Esophagus squamous epithelium (tissue), 5 donors: Measurements from ENCODE around the gene OR4K5. TPM values are rescaled to one million over a fixed set of nuclear protein-coding genes. Genes with fewer than 3 reads are reported as not detected.
"Not testable (repeated sequence)": the region's sequence is repeated elsewhere in the genome, so short reads cannot be mapped to it uniquely, and the experiment has no call there.

Source experiments
- DNase-seq: peaks from one replicate; lab custom pipeline; 2025; lab: John Stamatoyannopoulos, UW
- H3K27ac ChIP-seq, 4 donors: fragments of 200-600 bp; sonication (generic); one replicate each; pipeline ENCODE4 v1.5.1; 2016 to 2019; ENCODE audit warnings: mild to moderate bottlenecking in 1 of 4
- H3K27me3 ChIP-seq, 4 donors: fragments of 200-600 bp; sonication (generic); 1 replicate in 3 of 4; 2 replicates in 1 of 4; pipeline versions ENCODE4 v1.5.1 to v1.6.0; 2017 to 2021; ENCODE audit warnings: antibody characterized with exemption in 1 of 4
- H3K36me3 ChIP-seq, 3 donors: fragments of 200-600 bp; sonication (generic); one replicate each; pipeline ENCODE4 v1.5.1; 2016 to 2019
- H3K4me1 ChIP-seq, 3 donors: fragments of 200-600 bp; sonication (generic); one replicate each; pipeline ENCODE4 v1.5.1; 2017 to 2019
- H3K4me3 ChIP-seq, 4 donors: fragments of 200-600 bp; sonication (generic); 1 replicate in 3 of 4; 2 replicates in 1 of 4; pipeline ENCODE4 v1.5.1; 2016 to 2019; ENCODE audit warnings: mild to moderate bottlenecking in 2 of 4, moderate library complexity in 1 of 4
- H3K9me3 ChIP-seq, 3 donors: fragments of 200-600 bp; sonication (generic); one replicate each; pipeline ENCODE4 v1.5.1; 2016 to 2019
- POLR2A ChIP-seq, 4 donors: fragments of 450-650 bp; IDR thresholded peaks; one replicate each; pipeline ENCODE4 v1.6.1; 2017; ENCODE audit warnings: antibody characterized with exemption in 4 of 4, mild to moderate bottlenecking in 4 of 4, moderate library complexity in 3 of 4
- WGBS, 2 donors: methylation state at CpG; one replicate each; pipeline ENCODE4 v1.1.5; 2018; 5-methylcytosine and 5-hydroxymethylcytosine counted together
- intact Hi-C: fragments of 100-400 bp; cut with DNase I; formaldehyde crosslinking; loops from one replicate; pipeline ENCODE4 v1.15.0; 2022
- total RNA-seq, 4 donors: library from RNA; depleted of rRNA; stranded (reverse); fragments of >200 nt; gene quantifications; one replicate each; pipeline ENCODE4 v1.1.0, GENCODE V29; 2016
- TF ChIP-seq, protein P1 (sequence below), 6 experiments: fragments of 450-650 bp in 4 of 6; fragments of 200-600 bp in 2 of 6; sonication (generic) in 2 of 6; IDR thresholded peaks; one replicate each; pipeline ENCODE4 v1.5.1; 2016 to 2019; ENCODE audit warnings: antibody characterized with exemption in 6 of 6, mild to moderate bottlenecking in 4 of 6, moderate library complexity in 4 of 6
- donor health status: DM: yes; HTN: yes; CAD: no.

The OR4K5 gene
- total RNA-seq, 4 donors from 2014 or later: not detected

DNA sequence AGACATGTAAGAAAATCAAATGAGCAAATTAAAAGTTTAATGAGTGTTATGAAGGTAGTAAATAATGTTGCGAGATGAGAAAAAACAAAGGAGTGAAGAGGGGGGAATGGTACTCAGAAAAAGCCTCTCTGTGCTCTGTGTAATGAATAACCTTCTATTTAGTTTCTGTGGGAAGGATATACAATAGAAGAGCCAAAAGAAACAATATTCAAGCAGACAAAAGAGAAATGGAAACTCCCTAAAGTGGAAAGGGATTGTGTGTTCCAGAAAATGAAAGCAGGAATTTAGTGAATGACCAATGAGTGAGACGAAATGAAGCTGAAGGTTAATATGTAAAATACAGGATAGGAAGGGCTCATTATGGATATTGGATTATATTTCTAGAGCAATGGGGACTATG is 28.8 kb downstream of the OR4K5 start:
- Histone ChIP-seq H3K27ac (no peak overlapping the region), H3K9me3 (no peaks in the 10 kb centered on the region), H3K4me3 (no peak overlapping the region), H3K4me1 (no peaks in the 10 kb centered on the region), H3K36me3 (no peaks in the 10 kb centered on the region), H3K27me3 (no peaks in the 10 kb centered on the region)
- no peak for DNase-seq
- 31 to 54% methylated on average over 2 of the region's 2 CpGs for WGBS, 2 donors
- intact Hi-C loops: no loop called here
- TF ChIP-seq POLR2A (IDR thresholded peaks at IDR 0.05): no peak
- TF ChIP-seq, protein P1, sequence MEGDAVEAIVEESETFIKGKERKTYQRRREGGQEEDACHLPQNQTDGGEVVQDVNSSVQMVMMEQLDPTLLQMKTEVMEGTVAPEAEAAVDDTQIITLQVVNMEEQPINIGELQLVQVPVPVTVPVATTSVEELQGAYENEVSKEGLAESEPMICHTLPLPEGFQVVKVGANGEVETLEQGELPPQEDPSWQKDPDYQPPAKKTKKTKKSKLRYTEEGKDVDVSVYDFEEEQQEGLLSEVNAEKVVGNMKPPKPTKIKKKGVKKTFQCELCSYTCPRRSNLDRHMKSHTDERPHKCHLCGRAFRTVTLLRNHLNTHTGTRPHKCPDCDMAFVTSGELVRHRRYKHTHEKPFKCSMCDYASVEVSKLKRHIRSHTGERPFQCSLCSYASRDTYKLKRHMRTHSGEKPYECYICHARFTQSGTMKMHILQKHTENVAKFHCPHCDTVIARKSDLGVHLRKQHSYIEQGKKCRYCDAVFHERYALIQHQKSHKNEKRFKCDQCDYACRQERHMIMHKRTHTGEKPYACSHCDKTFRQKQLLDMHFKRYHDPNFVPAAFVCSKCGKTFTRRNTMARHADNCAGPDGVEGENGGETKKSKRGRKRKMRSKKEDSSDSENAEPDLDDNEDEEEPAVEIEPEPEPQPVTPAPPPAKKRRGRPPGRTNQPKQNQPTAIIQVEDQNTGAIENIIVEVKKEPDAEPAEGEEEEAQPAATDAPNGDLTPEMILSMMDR (IDR thresholded peaks at IDR 0.05): no peak

DNA sequence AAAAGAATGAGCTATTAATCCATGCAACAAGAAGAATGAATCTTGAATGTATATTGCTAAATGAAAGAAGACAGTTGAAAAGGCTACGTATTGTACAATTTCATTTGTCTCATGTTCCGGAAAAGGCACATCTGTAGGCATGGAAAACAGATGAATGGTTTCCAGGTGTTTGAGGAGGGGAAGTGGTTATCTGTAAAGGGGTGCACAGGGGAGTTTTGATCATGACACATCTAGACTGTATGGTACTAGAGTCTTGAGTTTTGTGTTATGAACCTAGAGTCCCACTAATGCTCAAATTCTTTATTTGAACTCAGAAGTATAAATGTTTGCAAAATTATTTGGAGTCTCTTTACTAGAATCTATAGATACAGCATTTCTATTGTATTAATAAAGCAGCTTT is 49.3 kb downstream of the OR4K5 start:
- DNase-seq, H3K4me3 ChIP-seq, H3K27ac ChIP-seq, H3K36me3 ChIP-seq, intact Hi-C loops, H3K9me3 ChIP-seq, H3K4me1 ChIP-seq, H3K27me3 ChIP-seq: not testable (repeated sequence)
- 45 to 80% methylated on average over 2 of the region's 2 CpGs for WGBS, 2 donors

Other genes with a start within 250 kb of the OR4K5 start
- gene OR11H2, start 206.7 kb upstream of the OR4K5 start, total RNA-seq: not detected
- not detected for gene OR4Q3, start 177.0 kb upstream of the OR4K5 start, total RNA-seq
- not detected for gene OR4M1, start 147.1 kb upstream of the OR4K5 start, total RNA-seq
- not detected for gene OR4N2, start 116.8 kb upstream of the OR4K5 start, total RNA-seq
- gene OR4K2, start 45.5 kb upstream of the OR4K5 start, total RNA-seq: not detected
- not detected for gene OR4K1, start 10.3 kb downstream of the OR4K5 start, total RNA-seq
- not detected for gene OR4K15, start 55.0 kb downstream of the OR4K5 start, total RNA-seq
- gene OR4Q2, start 81.6 kb downstream of the OR4K5 start, total RNA-seq: not detected
- gene OR4K14, start 98.7 kb downstream of the OR4K5 start, total RNA-seq: not detected
- not detected for gene OR4K13, start 115.4 kb downstream of the OR4K5 start, total RNA-seq
- gene OR4L1, start 139.4 kb downstream of the OR4K5 start, total RNA-seq: not detected
- gene OR4K17, start 190.1 kb downstream of the OR4K5 start, total RNA-seq: not detected
- not detected for gene OR4N5, start 218.2 kb downstream of the OR4K5 start, total RNA-seq